ENCODE results near the gene BLTP1.

- TF ChIP-seq CTCF (IDR thresholded peaks at IDR 0.05; ENCODE audit: borderline replicate concordance, extremely low read depth, low read length, poor library complexity, severe bottlenecking): no peak
- no peak for TF ChIP-seq EZH2 (IDR thresholded peaks at IDR 0.05; ENCODE audit: borderline replicate concordance, low read depth, low read length, severe bottlenecking)
These were observed 19.2 kb downstream of the BLTP1 start for GRCh38 chr4:122171323-122171722.
